SK-N-SH treated with all-trans-retinoic acid at 6 μM for 48 hours (cell line): Measurements from ENCODE around the gene CHST6.

ENCODE experiments used
- ATAC-seq: fragments of 200-7000 bp; cut with Tn5 transposase; 3 replicates; pipeline ENCODE4 v1.9.1; 2020; ENCODE audit warnings: mild to moderate bottlenecking, moderate library complexity
- ARNTL ChIP-seq: fragments of 450-650 bp; formaldehyde crosslinking; IDR thresholded peaks from 2 replicates; pipeline ENCODE4 v1.5.0; 2020; ENCODE audit warnings: low read depth, mild to moderate bottlenecking, moderate library complexity, borderline replicate concordance
- CREB5 ChIP-seq: fragments of 250-450 bp; sonication (Bioruptor Pico); IDR thresholded peaks from 2 replicates; pipeline ENCODE4 v1.5.1; 2020; ENCODE audit warnings: low read depth, mild to moderate bottlenecking, moderate library complexity
- CSDC2 ChIP-seq: fragments of 250-450 bp; sonication (Bioruptor Pico); IDR thresholded peaks from 2 replicates; pipeline ENCODE4 v1.5.0; 2020; ENCODE audit warnings: mild to moderate bottlenecking, moderate library complexity
- CSRNP3 ChIP-seq: fragments of 250-450 bp; sonication (Bioruptor Pico); IDR thresholded peaks from 2 replicates; pipeline ENCODE4 v1.5.1; 2021; ENCODE audit warnings: mild to moderate bottlenecking, moderate library complexity
- ESRRG ChIP-seq: fragments of 250-450 bp; sonication (Bioruptor Pico); IDR thresholded peaks from 2 replicates; pipeline ENCODE4 v1.6.1; 2021; ENCODE audit warnings: mild to moderate bottlenecking
- GLIS3 ChIP-seq: fragments of 250-450 bp; sonication (Bioruptor Pico); IDR thresholded peaks from 2 replicates; pipeline ENCODE4 v1.5.0; 2020; ENCODE audit warnings: mild to moderate bottlenecking, moderate library complexity
- ISL1 ChIP-seq: fragments of 250-450 bp; sonication (Bioruptor Pico); IDR thresholded peaks from 2 replicates; pipeline ENCODE4 v2.1.2; 2022; ENCODE audit warnings: mild to moderate bottlenecking, moderate library complexity
- PATZ1 ChIP-seq: fragments of 250-450 bp; sonication (Bioruptor Pico); IDR thresholded peaks from 2 replicates; pipeline ENCODE4 v1.8.0; 2020; ENCODE audit warnings: mild to moderate bottlenecking, moderate library complexity, borderline replicate concordance
- PPARA ChIP-seq: fragments of 250-450 bp; sonication (Bioruptor Pico); IDR thresholded peaks from 2 replicates; pipeline ENCODE4 v1.5.0; 2020; ENCODE audit warnings: mild to moderate bottlenecking, borderline replicate concordance
- RARB ChIP-seq: fragments of 250-450 bp; sonication (Bioruptor Pico); IDR thresholded peaks from 2 replicates; pipeline ENCODE4 v1.8.0; 2021; ENCODE audit warnings: mild to moderate bottlenecking, moderate library complexity
- SNAI2 ChIP-seq: fragments of 250-450 bp; sonication (Bioruptor Pico); IDR thresholded peaks from 2 replicates; pipeline ENCODE4 v1.5.0; 2020; ENCODE audit warnings: mild to moderate bottlenecking, moderate library complexity
- TOX ChIP-seq: fragments of 250-450 bp; sonication (Bioruptor Pico); IDR thresholded peaks from 2 replicates; pipeline ENCODE4 v1.8.0; 2021; ENCODE audit warnings: mild to moderate bottlenecking, moderate library complexity, borderline replicate concordance
- TSHZ2 ChIP-seq: fragments of 250-450 bp; sonication (Bioruptor Pico); IDR thresholded peaks from 2 replicates; pipeline ENCODE4 v1.5.0; 2020; ENCODE audit warnings: mild to moderate bottlenecking, moderate library complexity
- ZNF565 ChIP-seq: fragments of 450-650 bp; formaldehyde crosslinking; conservative IDR thresholded peaks from 2 replicates; pipeline ENCODE4 v1.5.0; 2020; ENCODE audit warnings: low read depth, mild to moderate bottlenecking, moderate library complexity
- ZNF8 ChIP-seq: fragments of 450-650 bp; formaldehyde crosslinking; IDR thresholded peaks from 2 replicates; pipeline ENCODE4 v1.5.0; 2020; ENCODE audit warnings: mild to moderate bottlenecking, moderate library complexity

Gene CHST6

GRCh38 chr16:75486014-75486675, 9.1 kb downstream of the CHST6 start (continued):
- TF ChIP-seq TSHZ2 (CRISPR knock-in tag) (no peak), PPARA (CRISPR knock-in tag) (no peak), CREB5 (CRISPR knock-in tag) (no peak), CSDC2 (no peak), ZNF8 (CRISPR knock-in tag) (no peak), ARNTL (CRISPR knock-in tag) (no peak), ESRRG (CRISPR knock-in tag) (no peak), RARB (CRISPR knock-in tag) (no peak)

GRCh38 chr16:75485230-75486013, 9.8 kb downstream of the CHST6 start:
- no peak for ATAC-seq
- TF ChIP-seq ZNF565 (CRISPR knock-in tag): no peak
- no peak for TF ChIP-seq ISL1 (CRISPR knock-in tag)
- TF ChIP-seq ARNTL (CRISPR knock-in tag): no peak
- no peak for TF ChIP-seq PPARA (CRISPR knock-in tag)
- no peak for TF ChIP-seq ZNF8 (CRISPR knock-in tag)
- TF ChIP-seq TSHZ2 (CRISPR knock-in tag): no peak
- no peak for TF ChIP-seq TOX (CRISPR knock-in tag)
- TF ChIP-seq, all 23 proteins: peak for 0

GRCh38 chr16:75483222-75483621, 12.0 kb downstream of the CHST6 start:
- ATAC-seq: peak; percentile 87
- TF ChIP-seq ZNF565 (CRISPR knock-in tag) (no peak), RARB (CRISPR knock-in tag) (no peak), SNAI2 (CRISPR knock-in tag) (no peak), ESRRG (CRISPR knock-in tag) (no peak), GLIS3 (no peak), PATZ1 (CRISPR knock-in tag) (no peak), CSRNP3 (no peak), TOX (CRISPR knock-in tag) (no peak)
